GM10248 (cell line): ENCODE data around the gene GALP.
"Not testable (repeated sequence)": the region's sequence is repeated elsewhere in the genome, so short reads cannot be mapped to it uniquely, and the experiment has no call there.

Experiments
- CTCF ChIA-PET: fragments of 300-600 bp; sonication (Branson Sonifier 250); formaldehyde crosslinking; extraction: SDS; loops from one replicate; lab custom pipeline; 2021; ENCODE audit warnings: antibody characterized with exemption; lab: Yijun Ruan, JAX
- POLR2A ChIA-PET: fragments of 350-650 bp; sonication (Branson Sonifier 250); formaldehyde crosslinking; extraction: SDS; loops from one replicate; lab custom pipeline; 2020; ENCODE audit warnings: antibody characterized with exemption; lab: Yijun Ruan, JAX
- DNase-seq: peaks from one replicate; pipeline ENCODE4 v3.0.0; 2012; ENCODE audit errors: extremely low spot score
- CTCF ChIP-seq: IDR thresholded peaks from 2 replicates; pipeline ENCODE4 v1.5.1; 2012; ENCODE audit warnings: mild to moderate bottlenecking, low read depth; ENCODE audit errors: extremely low read depth, missing control alignments, control extremely low read depth

The GALP gene

DNA sequence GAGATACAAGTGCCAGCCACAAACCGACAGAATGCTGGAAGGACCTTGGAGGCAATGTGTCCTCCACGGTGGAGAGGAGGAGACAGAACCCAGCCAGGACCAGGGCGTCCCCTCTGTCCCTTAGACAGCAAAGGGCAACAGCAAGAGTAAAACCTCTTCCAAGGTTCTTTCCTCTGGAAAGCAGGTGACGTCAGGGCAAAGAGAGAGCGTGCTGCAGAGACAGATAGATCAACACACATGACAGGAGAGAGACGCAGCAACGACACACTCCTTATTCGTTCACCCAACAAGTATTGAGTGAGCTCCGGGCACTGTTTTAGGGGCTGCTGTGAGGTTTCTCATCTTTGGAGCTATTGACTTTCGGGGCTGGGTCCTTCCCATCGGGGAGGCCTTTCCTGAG lies 1.3 kb upstream of the GALP start:
- ChIA-PET POLR2A (no interaction called here), CTCF (interaction anchor here (1.3 to 2.2 kb wide), 4 partner anchors 14 to 95 kb away, joined by 3 to 8 read pairs (median 6); no protein-coding TSS in a partner anchor)
- no peak for TF ChIP-seq CTCF
- no peak for DNase-seq

DNA sequence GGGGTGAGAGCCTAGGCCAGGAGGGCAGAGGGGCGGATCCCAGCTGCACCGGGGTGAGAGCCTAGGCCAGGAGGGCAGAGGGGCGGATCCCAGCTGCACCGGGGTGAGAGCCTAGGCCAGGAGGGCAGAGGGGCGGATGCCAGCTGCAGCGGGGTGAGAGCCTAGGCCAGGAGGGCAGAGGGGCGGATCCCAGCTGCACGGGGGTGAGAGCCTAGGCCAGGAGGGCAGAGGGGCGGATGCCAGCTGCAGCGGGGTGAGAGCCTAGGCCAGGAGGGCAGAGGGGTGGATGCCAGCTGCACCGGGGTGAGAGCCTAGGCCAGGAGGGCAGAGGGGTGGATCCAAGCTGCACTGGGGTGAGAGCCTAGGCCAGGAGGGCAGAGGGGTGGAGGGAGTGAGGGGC lies 502 bp downstream of the GALP start:
- DNase-seq, POLR2A ChIA-PET: not testable (repeated sequence)
- CTCF ChIA-PET: interaction anchor here (1.5 to 2.2 kb wide), 3 partner anchors 16 to 110 kb away, joined by 6 to 7 read pairs (median 7); no protein-coding TSS in a partner anchor

DNA sequence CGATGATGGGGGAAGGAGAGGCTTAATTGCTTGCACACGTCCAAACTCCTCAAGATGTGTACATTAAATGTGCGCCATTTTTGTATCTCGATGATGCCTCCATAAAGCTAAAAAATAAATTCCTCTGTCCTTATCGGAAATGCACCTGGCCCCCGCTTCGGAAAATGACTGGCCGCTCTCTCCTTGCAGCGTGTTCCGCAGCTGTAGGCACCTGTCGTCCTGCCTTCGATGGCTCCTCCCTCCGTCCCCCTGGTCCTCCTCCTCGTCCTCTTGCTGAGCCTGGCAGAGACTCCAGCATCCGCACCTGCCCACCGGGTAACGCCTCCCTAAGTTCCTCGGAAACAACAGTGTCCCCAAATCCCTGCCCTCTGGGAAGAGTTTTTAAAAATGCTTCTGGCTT lies 1.1 kb downstream of the GALP start:
- TF ChIP-seq CTCF: no peak
- ChIA-PET CTCF (interaction anchor here (0.7 to 2.0 kb wide), 4 partner anchors 29 to 111 kb away, joined by 3 to 7 read pairs (median 6); no protein-coding TSS in a partner anchor), POLR2A (no interaction called here)
- no peak for DNase-seq

DNA sequence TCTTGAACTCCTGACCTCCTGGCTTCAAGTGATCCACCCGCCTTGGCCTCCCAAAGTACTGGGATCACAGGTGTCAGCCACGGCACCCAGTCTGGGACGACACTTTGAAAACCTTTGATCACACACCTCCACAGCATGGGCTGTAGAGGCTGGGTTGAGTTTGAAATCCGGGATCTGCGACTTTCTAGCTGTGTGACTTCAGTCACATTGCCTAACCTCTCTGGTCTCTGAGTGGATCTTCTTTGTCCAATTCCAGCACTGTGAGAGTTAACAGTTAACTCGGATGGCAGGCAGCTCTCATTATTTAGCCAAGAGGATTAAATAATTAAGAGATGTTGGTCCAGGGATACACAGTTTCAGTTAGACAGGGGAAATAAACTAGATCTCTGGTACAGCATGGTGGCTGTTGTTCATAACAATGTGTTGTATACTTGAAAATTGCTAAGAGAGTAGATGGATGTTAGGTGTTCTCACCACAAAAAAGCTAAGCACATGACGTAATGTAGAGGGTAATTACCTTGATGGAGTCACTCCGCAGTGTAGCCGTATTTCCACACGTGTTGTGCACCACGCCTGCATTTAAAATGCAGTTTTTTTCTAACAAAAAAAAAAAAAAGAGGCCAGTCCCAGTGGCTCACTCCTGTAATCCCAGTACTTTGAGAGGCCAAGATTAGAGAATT lies 1.9 kb downstream of the GALP start:
- no peak for DNase-seq
- POLR2A ChIA-PET: no interaction called here
- no peak for TF ChIP-seq CTCF
- CTCF ChIA-PET: interaction anchor here (0.9 to 2.0 kb wide), 4 partner anchors 11 to 111 kb away, joined by 3 to 9 read pairs (median 4); no protein-coding TSS in a partner anchor

- ChIA-PET CTCF (no interaction called here), POLR2A (no interaction called here)
- DNase-seq: no peak
- no peak for TF ChIP-seq CTCF
These were observed 14.0 kb downstream of the GALP start for GRCh38 chr19:56189785-56190184.

GRCh38 chr19:56191115-56191514 lies 15.3 kb downstream of the GALP start:
- TF ChIP-seq CTCF: no peak
- no peak for DNase-seq
- ChIA-PET CTCF (no interaction called here), POLR2A (no interaction called here)

- TF ChIP-seq CTCF: no peak
- no peak for DNase-seq
- ChIA-PET POLR2A (no interaction called here), CTCF (no interaction called here)
These were observed 15.9 kb downstream of the GALP start for GRCh38 chr19:56191711-56192110.
